Measurements from ENCODE around the gene IFTAP. TPM values are rescaled to one million over a fixed set of nuclear protein-coding genes. Genes with fewer than 3 reads are reported as not detected.

The IFTAP gene
- total and polyA plus RNA-seq, 10 of the 15 experiments (the other 5 are each of a cell fraction or from before 2014, with no cell fraction given), result 0.32 to 1.0 (median 0.63) TPM; not detected in 2

- ChIA-PET SMC1A (ENCODE audit: uncharacterized antibody, unreplicated experiment) (interaction anchor here (0.8 kb wide), 1 partner anchor 131 kb away, joined by 3 read pairs; no protein-coding TSS in a partner anchor), POLR2A (no interaction called here), RAD21 (ENCODE audit: unreplicated experiment) (no interaction called here), CTCF (interaction anchor here (0.9 to 1.4 kb wide), 2 partner anchors 59 to 333 kb away, joined by 4 to 8 read pairs; no protein-coding TSS in a partner anchor)
- Histone ChIP-seq H3K27me3 (replicated peaks in 1 of 2; ENCODE audit: control insufficient read depth in 2 of 2, insufficient read depth in 2 of 2, low read length in 1 of 2) (peaks cover 0 to 3% of the 10 kb centered on the region in 2 experiments; a peak in 2 of 4 replicates), H2AFZ (ENCODE audit: control insufficient read depth, low read depth, low read length) (no peak overlapping the region), H3K4me1 (ENCODE audit: control insufficient read depth, insufficient read depth, low read length) (no peaks in the 10 kb centered on the region), H3K4me2 (ENCODE audit: control insufficient read depth, insufficient read depth) (no peak overlapping the region), H3K4me3 (no peak overlapping the region), H4K20me1 (ENCODE audit: control insufficient read depth, insufficient read depth) (no peaks in the 10 kb centered on the region), H3K9me3 (replicated peaks; ENCODE audit: control insufficient read depth, insufficient read depth, low read length) (no peaks in the 10 kb centered on the region), H3K27ac (ENCODE audit: control insufficient read depth, insufficient read depth) (no peak overlapping the region), H3K36me3 (ENCODE audit: control insufficient read depth in 2 of 2, insufficient read depth in 2 of 2, low read length in 1 of 2) (no peaks in the 10 kb centered on the region), H3K9ac (ENCODE audit: control insufficient read depth, insufficient read depth, low read length) (no peak overlapping the region), H3K79me2 (ENCODE audit: control insufficient read depth, insufficient read depth, low read length) (no peaks in the 10 kb centered on the region)
- FAIRE-seq (no peak), ATAC-seq (no peak), DNase-seq (ENCODE audit: low read depth, low spot score) (no peak)
- no TSS peak for BruUV-seq (replicated peaks)
- 38% methylated on average over 5 of the region's 5 CpGs for WGBS (ENCODE audit: insufficient coverage, insufficient replicate concordance, low lambda C conversion rate, missing lambda C conversion rate)
- intact Hi-C loops (cut with micrococcal nuclease; ENCODE audit: unreplicated experiment), result loop anchor here (2.0 kb wide), 1 partner anchor 57 kb away; no protein-coding TSS in a partner anchor
- TF ChIP-seq EED (IDR thresholded peaks at IDR 0.05; ENCODE audit: low read depth) (no peak), SMAD5 (IDR thresholded peaks at IDR 0.05; ENCODE audit: low read depth) (no peak), ZNF622 (IDR thresholded peaks at IDR 0.05) (no peak), BMI1 (IDR thresholded peaks at IDR 0.05; ENCODE audit: borderline replicate concordance) (no peak), GATAD2B (conservative IDR thresholded peaks at IDR 0.05; ENCODE audit: low read depth) (no peak), MTA2 (IDR thresholded peaks at IDR 0.05; ENCODE audit: low read depth) (no peak), MEF2A (IDR thresholded peaks at IDR 0.05; ENCODE audit: insufficient read depth, low read depth, low read length) (no peak), NBN (IDR thresholded peaks at IDR 0.05) (no peak), RELA (IDR thresholded peaks at IDR 0.05; ENCODE audit: borderline replicate concordance, partially characterized antibody) (no peak), STAT1 (conservative IDR thresholded peaks at IDR 0.05) (no peak), HDAC6 (IDR thresholded peaks at IDR 0.05; ENCODE audit: unreplicated experiment) (no peak), ZBTB11 (CRISPR knock-in tag; IDR thresholded peaks at IDR 0.05) (no peak), NR2C1 (IDR thresholded peaks at IDR 0.05) (no peak), SIX5 (IDR thresholded peaks at IDR 0.05; ENCODE audit: low read depth, low read length, severe bottlenecking) (no peak), HDGF (IDR thresholded peaks at IDR 0.05) (no peak), FOXK2 (IDR thresholded peaks at IDR 0.05) (no peak), IKZF2 (IDR thresholded peaks at IDR 0.05) (no peak), POU2F2 (IDR thresholded peaks at IDR 0.05; ENCODE audit: borderline replicate concordance, low read depth, low read length) (no peak), MYB (IDR thresholded peaks at IDR 0.05; ENCODE audit: borderline replicate concordance, low read depth, low read length) (no peak), ZNF24 (IDR thresholded peaks at IDR 0.05) (no peak)
- in situ Hi-C loops (cut with MboI), result no loop called here
Observed at GRCh38 chr11:36623494-36623893, 29.2 kb downstream of the IFTAP start.
